GM18861 (cell line): ENCODE data around the gene SLC27A4.

ENCODE experiments used
- ATAC-seq: cut with Tn5 transposase; IDR thresholded peaks from one replicate; pipeline ENCODE4 v1.9.1; 2021; ENCODE audit not compliant: unreplicated experiment

Gene SLC27A4

GRCh38 chr9:128390150-128390812 lies 50.0 kb downstream of the SLC27A4 start:
- no peak for ATAC-seq

GRCh38 chr9:128390813-128391711 lies 50.7 kb downstream of the SLC27A4 start:
- no peak for ATAC-seq

GRCh38 chr9:128391956-128392301 lies 51.6 kb downstream of the SLC27A4 start:
- ATAC-seq, result no peak

GRCh38 chr9:128392302-128393144 lies 52.2 kb downstream of the SLC27A4 start:
- no peak for ATAC-seq

- ATAC-seq, result no peak
Observed at GRCh38 chr9:128393145-128393775, 52.9 kb downstream of the SLC27A4 start.

GRCh38 chr9:128393970-128394369 lies 53.6 kb downstream of the SLC27A4 start:
- no peak for ATAC-seq

- no peak for ATAC-seq
Observed at GRCh38 chr9:128394379-128395168, 54.2 kb downstream of the SLC27A4 start.

- ATAC-seq, result no peak
Observed at GRCh38 chr9:128396970-128397613, 56.8 kb downstream of the SLC27A4 start.

- ATAC-seq, result no peak
Observed at GRCh38 chr9:128397831-128398230, 57.5 kb downstream of the SLC27A4 start.

- no peak for ATAC-seq
Observed at GRCh38 chr9:128399861-128400260, 59.5 kb downstream of the SLC27A4 start.

GRCh38 chr9:128404560-128404959 lies 64.2 kb downstream of the SLC27A4 start:
- no peak for ATAC-seq

- ATAC-seq, result no peak
Observed at GRCh38 chr9:128405077-128405779, 64.9 kb downstream of the SLC27A4 start.

GRCh38 chr9:128405780-128406171 lies 65.4 kb downstream of the SLC27A4 start:
- ATAC-seq, result no peak

GRCh38 chr9:128406848-128407391 lies 66.6 kb downstream of the SLC27A4 start:
- no peak for ATAC-seq

- no peak for ATAC-seq
Observed at GRCh38 chr9:128408963-128409431, 68.7 kb downstream of the SLC27A4 start.

- ATAC-seq, result no peak
Observed at GRCh38 chr9:128409450-128409849, 69.1 kb downstream of the SLC27A4 start.

- no peak for ATAC-seq
Observed at GRCh38 chr9:128409978-128410377, 69.7 kb downstream of the SLC27A4 start.
